GM23338 (cell line): ENCODE data around the gene GIGYF2.

Source experiments
- CREB1 ChIP-seq: fragments of 250-450 bp; sonication (Bioruptor Pico); IDR thresholded peaks from 2 replicates; pipeline ENCODE4 v1.5.0; 2020; ENCODE audit warnings: low read depth, mild to moderate bottlenecking, moderate library complexity
- EZH2 ChIP-seq: fragments of 200-600 bp; sonication (generic); IDR thresholded peaks from one replicate; pipeline ENCODE4 v1.8.0; 2017; ENCODE audit warnings: antibody characterized with exemption, mild to moderate bottlenecking, low read depth; ENCODE audit not compliant: unreplicated experiment
- EZH2phosphoT487 ChIP-seq: fragments of 200-600 bp; sonication (generic); IDR thresholded peaks from one replicate; pipeline ENCODE4 v1.8.1; 2018; ENCODE audit warnings: antibody characterized with exemption; ENCODE audit not compliant: unreplicated experiment
- JUNB ChIP-seq: IDR thresholded peaks from one replicate; pipeline ENCODE4 v1.6.1; 2016; ENCODE audit warnings: antibody characterized with exemption; ENCODE audit not compliant: unreplicated experiment
- NANOG ChIP-seq: IDR thresholded peaks from 2 replicates; pipeline ENCODE4 v1.6.1; 2016; ENCODE audit warnings: antibody characterized with exemption, borderline replicate concordance
- POLR2AphosphoS5 ChIP-seq: IDR thresholded peaks from 2 replicates; pipeline ENCODE4 v1.6.1; 2016; ENCODE audit warnings: antibody characterized with exemption, low read depth
- STAT1 ChIP-seq: IDR thresholded peaks from one replicate; pipeline ENCODE4 v1.6.1; 2016; ENCODE audit warnings: antibody characterized with exemption; ENCODE audit not compliant: unreplicated experiment
- ZNF114 ChIP-seq: fragments of 250-450 bp; sonication (Bioruptor Pico); IDR thresholded peaks from 2 replicates; pipeline ENCODE4 v1.5.0; 2020; ENCODE audit warnings: mild to moderate bottlenecking, moderate library complexity
- ZNF331 ChIP-seq: fragments of 250-450 bp; sonication (Bioruptor Pico); IDR thresholded peaks from 2 replicates; pipeline ENCODE4 v1.5.0; 2020; ENCODE audit warnings: low read depth, mild to moderate bottlenecking, moderate library complexity
- TF ChIP-seq, protein P1 (sequence below), 2 experiments: fragments of 200-600 bp in 1 of 2; sonication (generic) in 1 of 2; conservative IDR thresholded peaks; 2 replicates each; pipeline versions ENCODE4 v1.5.1 to v1.6.1; 2016 to 2017; ENCODE audit warnings: antibody characterized with exemption in 2 of 2, low read depth in 2 of 2, mild to moderate bottlenecking in 2 of 2, moderate library complexity in 1 of 2
- TF ChIP-seq, protein P2 (sequence below): IDR thresholded peaks from one replicate; pipeline ENCODE4 v1.6.1; 2018; ENCODE audit warnings: antibody characterized with exemption; ENCODE audit not compliant: unreplicated experiment
- TF ChIP-seq, protein P3 (sequence below): IDR thresholded peaks from 2 replicates; pipeline ENCODE4 v1.6.1; 2016; ENCODE audit warnings: antibody characterized with exemption
- TF ChIP-seq, protein P4 (sequence below): fragments of 250-450 bp; sonication (Bioruptor Pico); IDR thresholded peaks from 2 replicates; pipeline ENCODE4 v1.5.0; 2020; ENCODE audit warnings: mild to moderate bottlenecking, moderate library complexity

DNA sequence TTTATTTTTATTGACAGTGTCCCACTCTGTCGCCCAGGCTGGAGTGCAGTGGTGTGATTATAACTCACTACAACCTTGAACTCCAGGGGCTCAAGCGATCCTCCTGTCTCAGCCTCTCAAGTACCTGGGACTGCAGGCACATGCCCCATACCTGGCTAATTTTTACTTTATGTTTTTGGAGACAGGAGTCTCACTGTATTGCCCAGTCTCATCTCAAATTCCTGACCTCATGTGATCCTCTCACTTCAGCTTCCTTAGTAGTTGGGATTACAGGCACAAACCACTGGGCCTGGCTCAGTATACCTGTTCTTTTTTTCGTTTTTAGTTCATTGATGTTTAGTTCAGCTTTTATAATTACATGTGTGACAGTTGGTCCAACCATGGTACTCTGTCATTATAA lies 132.9 kb downstream of the GIGYF2 start:
- TF ChIP-seq, protein P1, sequence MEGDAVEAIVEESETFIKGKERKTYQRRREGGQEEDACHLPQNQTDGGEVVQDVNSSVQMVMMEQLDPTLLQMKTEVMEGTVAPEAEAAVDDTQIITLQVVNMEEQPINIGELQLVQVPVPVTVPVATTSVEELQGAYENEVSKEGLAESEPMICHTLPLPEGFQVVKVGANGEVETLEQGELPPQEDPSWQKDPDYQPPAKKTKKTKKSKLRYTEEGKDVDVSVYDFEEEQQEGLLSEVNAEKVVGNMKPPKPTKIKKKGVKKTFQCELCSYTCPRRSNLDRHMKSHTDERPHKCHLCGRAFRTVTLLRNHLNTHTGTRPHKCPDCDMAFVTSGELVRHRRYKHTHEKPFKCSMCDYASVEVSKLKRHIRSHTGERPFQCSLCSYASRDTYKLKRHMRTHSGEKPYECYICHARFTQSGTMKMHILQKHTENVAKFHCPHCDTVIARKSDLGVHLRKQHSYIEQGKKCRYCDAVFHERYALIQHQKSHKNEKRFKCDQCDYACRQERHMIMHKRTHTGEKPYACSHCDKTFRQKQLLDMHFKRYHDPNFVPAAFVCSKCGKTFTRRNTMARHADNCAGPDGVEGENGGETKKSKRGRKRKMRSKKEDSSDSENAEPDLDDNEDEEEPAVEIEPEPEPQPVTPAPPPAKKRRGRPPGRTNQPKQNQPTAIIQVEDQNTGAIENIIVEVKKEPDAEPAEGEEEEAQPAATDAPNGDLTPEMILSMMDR (conservative IDR thresholded peaks at IDR 0.05; ENCODE audit: low read depth in 2 of 2) = no peak
- no peak for TF ChIP-seq EZH2
- no peak for TF ChIP-seq POLR2AphosphoS5
- no peak for TF ChIP-seq EZH2phosphoT487
- no peak for TF ChIP-seq CREB1
- TF ChIP-seq, protein P2, sequence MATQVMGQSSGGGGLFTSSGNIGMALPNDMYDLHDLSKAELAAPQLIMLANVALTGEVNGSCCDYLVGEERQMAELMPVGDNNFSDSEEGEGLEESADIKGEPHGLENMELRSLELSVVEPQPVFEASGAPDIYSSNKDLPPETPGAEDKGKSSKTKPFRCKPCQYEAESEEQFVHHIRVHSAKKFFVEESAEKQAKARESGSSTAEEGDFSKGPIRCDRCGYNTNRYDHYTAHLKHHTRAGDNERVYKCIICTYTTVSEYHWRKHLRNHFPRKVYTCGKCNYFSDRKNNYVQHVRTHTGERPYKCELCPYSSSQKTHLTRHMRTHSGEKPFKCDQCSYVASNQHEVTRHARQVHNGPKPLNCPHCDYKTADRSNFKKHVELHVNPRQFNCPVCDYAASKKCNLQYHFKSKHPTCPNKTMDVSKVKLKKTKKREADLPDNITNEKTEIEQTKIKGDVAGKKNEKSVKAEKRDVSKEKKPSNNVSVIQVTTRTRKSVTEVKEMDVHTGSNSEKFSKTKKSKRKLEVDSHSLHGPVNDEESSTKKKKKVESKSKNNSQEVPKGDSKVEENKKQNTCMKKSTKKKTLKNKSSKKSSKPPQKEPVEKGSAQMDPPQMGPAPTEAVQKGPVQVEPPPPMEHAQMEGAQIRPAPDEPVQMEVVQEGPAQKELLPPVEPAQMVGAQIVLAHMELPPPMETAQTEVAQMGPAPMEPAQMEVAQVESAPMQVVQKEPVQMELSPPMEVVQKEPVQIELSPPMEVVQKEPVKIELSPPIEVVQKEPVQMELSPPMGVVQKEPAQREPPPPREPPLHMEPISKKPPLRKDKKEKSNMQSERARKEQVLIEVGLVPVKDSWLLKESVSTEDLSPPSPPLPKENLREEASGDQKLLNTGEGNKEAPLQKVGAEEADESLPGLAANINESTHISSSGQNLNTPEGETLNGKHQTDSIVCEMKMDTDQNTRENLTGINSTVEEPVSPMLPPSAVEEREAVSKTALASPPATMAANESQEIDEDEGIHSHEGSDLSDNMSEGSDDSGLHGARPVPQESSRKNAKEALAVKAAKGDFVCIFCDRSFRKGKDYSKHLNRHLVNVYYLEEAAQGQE = no peak
- TF ChIP-seq JUNB = no peak
- no peak for TF ChIP-seq STAT1
- TF ChIP-seq NANOG = no peak
- TF ChIP-seq, protein P3, sequence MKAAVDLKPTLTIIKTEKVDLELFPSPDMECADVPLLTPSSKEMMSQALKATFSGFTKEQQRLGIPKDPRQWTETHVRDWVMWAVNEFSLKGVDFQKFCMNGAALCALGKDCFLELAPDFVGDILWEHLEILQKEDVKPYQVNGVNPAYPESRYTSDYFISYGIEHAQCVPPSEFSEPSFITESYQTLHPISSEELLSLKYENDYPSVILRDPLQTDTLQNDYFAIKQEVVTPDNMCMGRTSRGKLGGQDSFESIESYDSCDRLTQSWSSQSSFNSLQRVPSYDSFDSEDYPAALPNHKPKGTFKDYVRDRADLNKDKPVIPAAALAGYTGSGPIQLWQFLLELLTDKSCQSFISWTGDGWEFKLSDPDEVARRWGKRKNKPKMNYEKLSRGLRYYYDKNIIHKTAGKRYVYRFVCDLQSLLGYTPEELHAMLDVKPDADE = no peak
- no peak for TF ChIP-seq ZNF114 (CRISPR knock-in tag)
- no peak for TF ChIP-seq ZNF331 (CRISPR knock-in tag)
- TF ChIP-seq, protein P4, sequence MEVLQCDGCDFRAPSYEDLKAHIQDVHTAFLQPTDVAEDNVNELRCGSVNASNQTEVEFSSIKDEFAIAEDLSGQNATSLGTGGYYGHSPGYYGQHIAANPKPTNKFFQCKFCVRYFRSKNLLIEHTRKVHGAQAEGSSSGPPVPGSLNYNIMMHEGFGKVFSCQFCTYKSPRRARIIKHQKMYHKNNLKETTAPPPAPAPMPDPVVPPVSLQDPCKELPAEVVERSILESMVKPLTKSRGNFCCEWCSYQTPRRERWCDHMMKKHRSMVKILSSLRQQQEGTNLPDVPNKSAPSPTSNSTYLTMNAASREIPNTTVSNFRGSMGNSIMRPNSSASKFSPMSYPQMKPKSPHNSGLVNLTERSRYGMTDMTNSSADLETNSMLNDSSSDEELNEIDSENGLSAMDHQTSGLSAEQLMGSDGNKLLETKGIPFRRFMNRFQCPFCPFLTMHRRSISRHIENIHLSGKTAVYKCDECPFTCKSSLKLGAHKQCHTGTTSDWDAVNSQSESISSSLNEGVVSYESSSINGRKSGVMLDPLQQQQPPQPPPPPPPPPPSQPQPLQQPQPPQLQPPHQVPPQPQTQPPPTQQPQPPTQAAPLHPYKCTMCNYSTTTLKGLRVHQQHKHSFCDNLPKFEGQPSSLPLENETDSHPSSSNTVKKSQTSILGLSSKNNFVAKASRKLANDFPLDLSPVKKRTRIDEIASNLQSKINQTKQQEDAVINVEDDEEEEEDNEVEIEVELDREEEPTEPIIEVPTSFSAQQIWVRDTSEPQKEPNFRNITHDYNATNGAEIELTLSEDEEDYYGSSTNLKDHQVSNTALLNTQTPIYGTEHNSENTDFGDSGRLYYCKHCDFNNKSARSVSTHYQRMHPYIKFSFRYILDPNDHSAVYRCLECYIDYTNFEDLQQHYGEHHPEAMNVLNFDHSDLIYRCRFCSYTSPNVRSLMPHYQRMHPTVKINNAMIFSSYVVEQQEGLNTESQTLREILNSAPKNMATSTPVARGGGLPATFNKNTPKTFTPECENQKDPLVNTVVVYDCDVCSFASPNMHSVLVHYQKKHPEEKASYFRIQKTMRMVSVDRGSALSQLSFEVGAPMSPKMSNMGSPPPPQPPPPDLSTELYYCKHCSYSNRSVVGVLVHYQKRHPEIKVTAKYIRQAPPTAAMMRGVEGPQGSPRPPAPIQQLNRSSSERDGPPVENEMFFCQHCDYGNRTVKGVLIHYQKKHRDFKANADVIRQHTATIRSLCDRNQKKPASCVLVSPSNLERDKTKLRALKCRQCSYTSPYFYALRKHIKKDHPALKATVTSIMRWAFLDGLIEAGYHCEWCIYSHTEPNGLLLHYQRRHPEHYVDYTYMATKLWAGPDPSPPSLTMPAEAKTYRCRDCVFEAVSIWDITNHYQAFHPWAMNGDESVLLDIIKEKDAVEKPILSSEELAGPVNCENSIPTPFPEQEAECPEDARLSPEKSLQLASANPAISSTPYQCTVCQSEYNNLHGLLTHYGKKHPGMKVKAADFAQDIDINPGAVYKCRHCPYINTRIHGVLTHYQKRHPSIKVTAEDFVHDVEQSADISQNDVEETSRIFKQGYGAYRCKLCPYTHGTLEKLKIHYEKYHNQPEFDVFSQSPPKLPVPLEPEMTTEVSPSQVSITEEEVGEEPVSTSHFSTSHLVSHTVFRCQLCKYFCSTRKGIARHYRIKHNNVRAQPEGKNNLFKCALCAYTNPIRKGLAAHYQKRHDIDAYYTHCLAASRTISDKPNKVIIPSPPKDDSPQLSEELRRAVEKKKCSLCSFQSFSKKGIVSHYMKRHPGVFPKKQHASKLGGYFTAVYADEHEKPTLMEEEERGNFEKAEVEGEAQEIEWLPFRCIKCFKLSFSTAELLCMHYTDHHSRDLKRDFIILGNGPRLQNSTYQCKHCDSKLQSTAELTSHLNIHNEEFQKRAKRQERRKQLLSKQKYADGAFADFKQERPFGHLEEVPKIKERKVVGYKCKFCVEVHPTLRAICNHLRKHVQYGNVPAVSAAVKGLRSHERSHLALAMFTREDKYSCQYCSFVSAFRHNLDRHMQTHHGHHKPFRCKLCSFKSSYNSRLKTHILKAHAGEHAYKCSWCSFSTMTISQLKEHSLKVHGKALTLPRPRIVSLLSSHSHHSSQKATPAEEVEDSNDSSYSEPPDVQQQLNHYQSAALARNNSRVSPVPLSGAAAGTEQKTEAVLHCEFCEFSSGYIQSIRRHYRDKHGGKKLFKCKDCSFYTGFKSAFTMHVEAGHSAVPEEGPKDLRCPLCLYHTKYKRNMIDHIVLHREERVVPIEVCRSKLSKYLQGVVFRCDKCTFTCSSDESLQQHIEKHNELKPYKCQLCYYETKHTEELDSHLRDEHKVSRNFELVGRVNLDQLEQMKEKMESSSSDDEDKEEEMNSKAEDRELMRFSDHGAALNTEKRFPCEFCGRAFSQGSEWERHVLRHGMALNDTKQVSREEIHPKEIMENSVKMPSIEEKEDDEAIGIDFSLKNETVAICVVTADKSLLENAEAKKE (CRISPR knock-in tag) = no peak
